HepG2 (cell line): Measurements from ENCODE around the gene PAX7.

Source experiments
- EHMT2 ChIP-seq: fragments of 200-600 bp; sonication (generic); IDR thresholded peaks from 2 replicates; pipeline ENCODE4 v1.7.0; 2017; ENCODE audit warnings: antibody characterized with exemption, low read depth, low read length, borderline replicate concordance
- FOXA3 ChIP-seq: IDR thresholded peaks from 2 replicates; pipeline ENCODE4 v1.6.1; 2016; ENCODE audit warnings: missing genetic modification reagents, missing compliant biosample characterization
- FOXK2 ChIP-seq: fragments of 450-650 bp; IDR thresholded peaks from 2 replicates; pipeline ENCODE4 v1.6.1; 2016
- HDAC2 ChIP-seq: sonication (generic); formaldehyde crosslinking; IDR thresholded peaks from 2 replicates; pipeline ENCODE4 v1.4.0; 2020; ENCODE audit warnings: missing genetic modification reagents
- KDM2A ChIP-seq: sonication (generic); formaldehyde crosslinking; IDR thresholded peaks from 2 replicates; pipeline ENCODE4 v1.4.0; 2020; ENCODE audit warnings: low read depth, missing genetic modification reagents, borderline replicate concordance
- KDM5A ChIP-seq: fragments of 200-600 bp; sonication (generic); IDR thresholded peaks from 2 replicates; pipeline ENCODE4 v1.7.0; 2018; ENCODE audit warnings: antibody characterized with exemption, mild to moderate bottlenecking, low read length, borderline replicate concordance
- MTA1 ChIP-seq: sonication (generic); formaldehyde crosslinking; IDR thresholded peaks from 2 replicates; pipeline ENCODE4 v1.4.0; 2020; ENCODE audit warnings: missing genetic modification reagents, mild to moderate bottlenecking, borderline replicate concordance
- MXD4 ChIP-seq: IDR thresholded peaks from 2 replicates; pipeline ENCODE4 v1.6.1; 2016; ENCODE audit warnings: mild to moderate bottlenecking, missing biosample characterization, missing genetic modification reagents
- RFX3 ChIP-seq: IDR thresholded peaks from 2 replicates; pipeline ENCODE4 v1.6.1; 2016; ENCODE audit warnings: missing biosample characterization, missing genetic modification reagents
- SMC3 ChIP-seq: IDR thresholded peaks from 2 replicates; pipeline ENCODE4 v1.6.1; 2011; ENCODE audit warnings: low read length, improper control_type of control experiment
- TCF7L2 ChIP-seq: IDR thresholded peaks from 2 replicates; pipeline ENCODE4 v1.6.1; 2011; ENCODE audit warnings: mild to moderate bottlenecking, low read depth, low read length, moderate library complexity
- U2AF2 ChIP-seq: fragments of 200-400 bp; formaldehyde crosslinking; IDR thresholded peaks from 2 replicates; pipeline ENCODE4 v1.6.1; 2017; ENCODE audit warnings: low read depth, mild to moderate bottlenecking, low read length
- ZNF891 ChIP-seq: sonication (generic); formaldehyde crosslinking; IDR thresholded peaks from 2 replicates; pipeline ENCODE4 v1.5.0; 2020; ENCODE audit warnings: mild to moderate bottlenecking, missing genetic modification reagents

DNA sequence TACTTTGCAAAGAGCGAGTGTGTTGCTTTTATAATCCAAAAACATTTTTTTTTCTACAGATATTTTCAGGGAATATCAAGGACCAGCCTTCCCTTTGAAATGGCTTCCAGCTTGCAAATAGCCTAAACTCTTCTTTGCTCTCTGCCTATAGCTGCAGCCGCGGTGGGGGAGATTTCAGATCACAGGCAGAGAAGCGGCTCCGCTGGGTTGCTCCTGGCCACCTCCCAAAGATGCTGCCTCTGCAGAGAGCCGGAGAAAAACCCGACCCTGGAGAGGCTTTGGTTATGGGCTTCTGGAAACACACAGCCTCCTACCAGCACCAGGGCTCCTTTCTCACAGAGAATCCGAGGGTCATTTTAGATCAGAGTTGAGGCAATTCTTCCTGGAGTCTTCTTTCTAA lies 18.6 kb upstream of the PAX7 start:
- TF ChIP-seq EHMT2, result no peak
- TF ChIP-seq MXD4 (CRISPR knock-in tag), result no peak
- TF ChIP-seq RFX3, result no peak
- no peak for TF ChIP-seq KDM5A
- TF ChIP-seq SMC3, result no peak
- TF ChIP-seq U2AF2, result no peak
- TF ChIP-seq TCF7L2, result no peak
- no peak for TF ChIP-seq FOXK2
- no peak for TF ChIP-seq HDAC2 (CRISPR knock-in tag)
- no peak for TF ChIP-seq MTA1 (CRISPR knock-in tag)
- TF ChIP-seq FOXA3 (CRISPR knock-in tag), result no peak
- no peak for TF ChIP-seq KDM2A
- TF ChIP-seq ZNF891 (CRISPR knock-in tag), result no peak
